ENCODE measurements around the gene MLH3.
A peak's percentile ranks its signal among the peaks of the same experiment; 100 is the strongest.
"Not testable (repeated sequence)": the region's sequence is repeated elsewhere in the genome, so short reads cannot be mapped to it uniquely, and the experiment has no call there.

The MLH3 gene

GRCh38 chr14:75025082-75025481, 26.2 kb downstream of the MLH3 start:
- DNase-seq (ENCODE audit: low spot score), result no peak

- no peak for DNase-seq (ENCODE audit: low spot score)
Observed at GRCh38 chr14:75023108-75023507, 28.2 kb downstream of the MLH3 start.

GRCh38 chr14:75022655-75023054, 28.6 kb downstream of the MLH3 start:
- DNase-seq (ENCODE audit: low spot score), result no peak

- DNase-seq (ENCODE audit: low spot score), result no peak
Observed at GRCh38 chr14:75018694-75019093, 32.6 kb downstream of the MLH3 start.

GRCh38 chr14:75016815-75017214, 34.5 kb downstream of the MLH3 start:
- DNase-seq (ENCODE audit: low spot score), result no peak

GRCh38 chr14:75015496-75015895, 35.8 kb downstream of the MLH3 start:
- no peak for DNase-seq (ENCODE audit: low spot score)

GRCh38 chr14:75013290-75013689, 38.0 kb downstream of the MLH3 start:
- no peak for DNase-seq (ENCODE audit: low spot score)

- peak; percentile 48 for DNase-seq (ENCODE audit: low spot score)
Observed at GRCh38 chr14:75011356-75011994, 39.8 kb downstream of the MLH3 start.

GRCh38 chr14:75010472-75011093, 40.7 kb downstream of the MLH3 start:
- no peak for DNase-seq (ENCODE audit: low spot score)

- DNase-seq (ENCODE audit: low spot score), result no peak
Observed at GRCh38 chr14:75009176-75009575, 42.1 kb downstream of the MLH3 start.

GRCh38 chr14:75005357-75005756, 45.9 kb downstream of the MLH3 start:
- DNase-seq (ENCODE audit: low spot score), result no peak

- DNase-seq (ENCODE audit: low spot score), result no peak
Observed at GRCh38 chr14:75003250-75004027, 47.8 kb downstream of the MLH3 start.

- peak; percentile 95 for DNase-seq (ENCODE audit: low spot score)
Observed at GRCh38 chr14:75002392-75003249, 48.6 kb downstream of the MLH3 start, which contains the start of gene EIF2B2. Gene EIF2B2 (plus strand): TSS chr14:75002921. CDS start chr14:75002991, 70 bp downstream.

GRCh38 chr14:75001899-75002298, 49.4 kb downstream of the MLH3 start:
- DNase-seq (ENCODE audit: low spot score), result no peak

GRCh38 chr14:75001261-75001660, 50.0 kb downstream of the MLH3 start:
- no peak for DNase-seq (ENCODE audit: low spot score)

- DNase-seq (ENCODE audit: low spot score), result not testable (repeated sequence)
Observed at GRCh38 chr14:74995781-74996180, 55.5 kb downstream of the MLH3 start.

- not testable (repeated sequence) for DNase-seq (ENCODE audit: low spot score)
Observed at GRCh38 chr14:74994182-74994581, 57.1 kb downstream of the MLH3 start.

GRCh38 chr14:74988993-74989392, 62.3 kb downstream of the MLH3 start:
- no peak for DNase-seq (ENCODE audit: low spot score)

GRCh38 chr14:74988131-74988530, 63.1 kb downstream of the MLH3 start:
- peak; percentile 65 for DNase-seq (ENCODE audit: low spot score)

- DNase-seq (ENCODE audit: low spot score), result peak; percentile 1
Observed at GRCh38 chr14:74985806-74986205, 65.5 kb downstream of the MLH3 start.

- DNase-seq (ENCODE audit: low spot score), result no peak
Observed at GRCh38 chr14:74985028-74985310, 66.3 kb downstream of the MLH3 start.

All from AG08396 (cell line).